K562 (cell line): ENCODE data around the gene IQUB. TPM values are rescaled to one million over a fixed set of nuclear protein-coding genes. Genes with fewer than 3 reads are reported as not detected.

Experiments
- ARID4B ChIP-seq: sonication (generic); formaldehyde crosslinking; IDR thresholded peaks from 2 replicates; pipeline ENCODE4 v1.8.0; 2022; ENCODE audit warnings: mild to moderate bottlenecking, missing genetic modification reagents
- ARNT ChIP-seq, 2 experiments: fragments of 450-650 bp; IDR thresholded peaks; 2 replicates each; pipeline ENCODE4 v1.6.1; 2016; ENCODE audit warnings: mild to moderate bottlenecking in 1 of 2
- BCLAF1 ChIP-seq, 2 experiments: fragments of 450-650 bp in 1 of 2; IDR thresholded peaks; 2 replicates each; pipeline ENCODE4 v1.6.1; 2011 to 2017; ENCODE audit warnings: low read depth in 2 of 2, antibody characterized with exemption in 1 of 2, borderline replicate concordance in 1 of 2, low read length in 1 of 2, mild to moderate bottlenecking in 1 of 2, mixed read lengths in 1 of 2; ENCODE audit not compliant: control insufficient read depth in 1 of 2
- BRF1 ChIP-seq: IDR thresholded peaks from 3 replicates; pipeline ENCODE4 v1.6.1; 2011; ENCODE audit warnings: borderline replicate concordance, mild to moderate bottlenecking; ENCODE audit not compliant: insufficient read length; ENCODE audit errors: extremely low read depth
- GATA2 ChIP-seq: sonication (generic); formaldehyde crosslinking; IDR thresholded peaks from 2 replicates; pipeline ENCODE4 v1.4.0; 2020; ENCODE audit warnings: mild to moderate bottlenecking, missing genetic modification reagents
- HNRNPLL ChIP-seq: fragments of 200-400 bp; formaldehyde crosslinking; IDR thresholded peaks from 2 replicates; pipeline ENCODE4 v1.6.1; 2017; ENCODE audit warnings: low read length, low read depth, mild to moderate bottlenecking; ENCODE audit not compliant: poor library complexity, severe bottlenecking
- MAX ChIP-seq: sonication (generic); formaldehyde crosslinking; IDR thresholded peaks from 2 replicates; pipeline ENCODE4 v1.9.0; 2022; ENCODE audit warnings: mild to moderate bottlenecking, missing genetic modification reagents
- MBD2 ChIP-seq: sonication (generic); IDR thresholded peaks from 2 replicates; pipeline ENCODE4 v1.6.1; 2016; ENCODE audit warnings: low read depth, borderline replicate concordance
- MCM3 ChIP-seq: fragments of 450-650 bp; IDR thresholded peaks from 2 replicates; pipeline ENCODE4 v1.6.1; 2016
- MYBL2 ChIP-seq, 2 experiments: fragments of 450-650 bp in 1 of 2; sonication (generic) in 1 of 2; formaldehyde crosslinking in 1 of 2; IDR thresholded peaks; 2 replicates each; pipeline versions ENCODE4 v1.6.1 to v1.8.1; 2017 to 2022; ENCODE audit warnings: borderline replicate concordance in 1 of 2, inconsistent platforms in 1 of 2, low read depth in 1 of 2, mild to moderate bottlenecking in 1 of 2, missing genetic modification reagents in 1 of 2, moderate library complexity in 1 of 2
- NFXL1 ChIP-seq: fragments of 450-650 bp; formaldehyde crosslinking; IDR thresholded peaks from 2 replicates; pipeline ENCODE4 v1.4.0; 2021; ENCODE audit warnings: mild to moderate bottlenecking
- NR2C2 ChIP-seq, 2 experiments: fragments of 200-800 bp in 1 of 2; sonication (Bioruptor generic) in 1 of 2; sonication (generic) in 1 of 2; formaldehyde crosslinking in 1 of 2; IDR thresholded peaks; 2 replicates each; pipeline versions ENCODE4 v1.6.1 to v1.8.0; 2016 to 2022; ENCODE audit warnings: mild to moderate bottlenecking in 1 of 2, missing compliant biosample characterization in 1 of 2, missing genetic modification characterization in 1 of 2, missing genetic modification reagents in 1 of 2
- POLR2G ChIP-seq: fragments of 200-400 bp; formaldehyde crosslinking; IDR thresholded peaks from 2 replicates; pipeline ENCODE4 v1.6.1; 2017; ENCODE audit warnings: low read depth, mild to moderate bottlenecking, antibody characterized with exemption, low read length, moderate library complexity
- ZNF133 ChIP-seq: fragments of 250-450 bp; sonication (Bioruptor Pico); IDR thresholded peaks from 2 replicates; pipeline ENCODE4 v1.4.0; 2020; ENCODE audit warnings: mild to moderate bottlenecking
- ZNF274 ChIP-seq: IDR thresholded peaks from 2 replicates; pipeline ENCODE4 v1.6.1; 2011; ENCODE audit warnings: low read depth, mild to moderate bottlenecking, low read length, moderate library complexity, borderline replicate concordance
- ZNF740 ChIP-seq, 3 experiments: fragments of 200-800 bp in 1 of 3; sonication (Bioruptor generic) in 1 of 3; sonication (generic) in 1 of 3; formaldehyde crosslinking in 1 of 3; IDR thresholded peaks; 2 replicates each; pipeline versions ENCODE4 v1.6.1 to v1.8.0; 2016 to 2022; ENCODE audit warnings: mild to moderate bottlenecking in 2 of 3, missing compliant biosample characterization in 2 of 3, missing genetic modification characterization in 2 of 3, missing genetic modification reagents in 1 of 3
- ZNF766 ChIP-seq: fragments of 200-800 bp; sonication (Bioruptor generic); conservative IDR thresholded peaks from 2 replicates; pipeline ENCODE4 v1.6.1; 2016; ENCODE audit warnings: missing genetic modification characterization, missing compliant biosample characterization
- polyA plus RNA-seq, 8 experiments: library from polyadenylated mRNA; depleted of rRNA in 4 of 8; stranded (reverse) in 5 of 8; unstranded in 3 of 8; fragments of >200 nt; fragmentation: Nextera tagmentation in 2 of 8; fragmentation: Illumina TruSeq in 1 of 8; extraction: Ambion mirVana in 2 of 8; extraction: Trizol in 1 of 8; gene quantifications; 2 replicates each; pipeline versions ENCODE4 v1.2.1 to v1.2.3, GENCODE V29; 2011 to 2014; ENCODE audit warnings: inconsistent platforms in 1 of 8, missing spikeins in 1 of 8
- total RNA-seq, 7 experiments: library from RNA; depleted of rRNA in 6 of 7; stranded (reverse); fragments of >200 nt in 6 of 7; fragmentation: Illumina TruSeq in 2 of 7; extraction: Trizol in 2 of 7; gene quantifications; 2 replicates each; pipeline versions ENCODE4 v1.2.1 to v1.2.3, GENCODE V29; 2011 to 2021; ENCODE audit warnings: low replicate concordance in 1 of 7

Gene IQUB
- total and polyA plus RNA-seq, 9 of the 15 experiments (the other 6 are each of a cell fraction or from before 2014, with no cell fraction given), result 0.62 to 2.6 (median 1.4) TPM

GRCh38 chr7:123538189-123538714 lies 3.9 kb upstream of the IQUB start (continued):
- TF ChIP-seq ARID4B (CRISPR knock-in tag), result no peak
- no peak; the same call in 1 of the 2 replicates for TF ChIP-seq MBD2
- peak; percentile 58 for TF ChIP-seq GATA2 (CRISPR knock-in tag)
- TF ChIP-seq BCLAF1 (IDR thresholded peaks at IDR 0.05; ENCODE audit: borderline replicate concordance in 1 of 2, control insufficient read depth in 1 of 2, low read depth in 2 of 2, low read length in 1 of 2), result no peak
- TF ChIP-seq NR2C2 (CRISPR knock-in tag; IDR thresholded peaks at IDR 0.05), result no peak
- peak; percentile 46; the same call in 1 of the 2 replicates for TF ChIP-seq NR2C2 (tag; IDR thresholded peaks at IDR 0.05)
- TF ChIP-seq ZNF766, result no peak
- no peak for TF ChIP-seq ZNF740 (CRISPR knock-in tag; IDR thresholded peaks at IDR 0.05)
- TF ChIP-seq ZNF740 (tag; IDR thresholded peaks at IDR 0.05), result no peak
- TF ChIP-seq MAX (CRISPR knock-in tag), result no peak
- no peak for TF ChIP-seq MCM3
- no peak for TF ChIP-seq NFXL1 (CRISPR knock-in tag)
- TF ChIP-seq ZNF133 (CRISPR knock-in tag), result no peak
- TF ChIP-seq MYBL2 (IDR thresholded peaks at IDR 0.05; ENCODE audit: low read depth), result no peak
- TF ChIP-seq MYBL2 (CRISPR knock-in tag; IDR thresholded peaks at IDR 0.05; ENCODE audit: borderline replicate concordance), result no peak
- TF ChIP-seq HNRNPLL, result no peak
- no peak for TF ChIP-seq BRF1
- TF ChIP-seq ZNF274, result no peak
- TF ChIP-seq ARNT (IDR thresholded peaks at IDR 0.05), result peak; percentile 67 to 89; a peak in 2 of 4 replicates
- TF ChIP-seq POLR2G, result 0 out of 2 replicates have a peak, but pooled peaks have one; percentile 13
